Lower leg skin (tissue), 4 donors: ENCODE measurements around the gene ATP5PB. TPM values are rescaled to one million over a fixed set of nuclear protein-coding genes. Genes with fewer than 3 reads are reported as not detected.
A peak's percentile ranks its signal among the peaks of the same experiment; 100 is the strongest.

ENCODE experiments used
- DNase-seq, 2 donors: peaks; one replicate each; pipeline ENCODE4 v3.0.0-alpha.2; 2019; ENCODE audit warnings: low spot score in 2 of 2
- H3K4me3 ChIP-seq: fragments of 200-600 bp; sonication (generic); 2 replicates; pipeline ENCODE4 v1.5.1; 2017; ENCODE audit warnings: mild to moderate bottlenecking, low read depth; ENCODE audit not compliant: poor library complexity, severe bottlenecking
- POLR2A ChIP-seq, 2 donors: fragments of 450-650 bp; IDR thresholded peaks; one replicate each; pipeline ENCODE4 v1.6.1; 2016 to 2017; ENCODE audit warnings: antibody characterized with exemption in 2 of 2, mild to moderate bottlenecking in 1 of 2, moderate library complexity in 1 of 2
- WGBS, 2 donors: methylation state at CpG; one replicate each; pipeline ENCODE4 v1.1.5; 2018; 5-methylcytosine and 5-hydroxymethylcytosine counted together
- intact Hi-C: fragments of 100-400 bp; cut with DNase I; formaldehyde crosslinking; loops from one replicate; pipeline ENCODE4 v1.15.0; 2023; ENCODE audit warnings: low total_unique reads
- total RNA-seq, 4 donors: library from RNA; depleted of rRNA; stranded (reverse); fragments of >200 nt; gene quantifications; one replicate each; pipeline ENCODE4 v1.1.0, GENCODE V29; 2016
- TF ChIP-seq, protein P1 (sequence below), 3 donors: fragments of 450-650 bp; IDR thresholded peaks; one replicate each; pipeline ENCODE4 v1.5.1; 2016; ENCODE audit warnings: antibody characterized with exemption in 3 of 3, mild to moderate bottlenecking in 3 of 3, moderate library complexity in 2 of 3

ATP5PB gene
- total RNA-seq, 4 donors from 2014 or later: 113 to 219 (median 153) TPM

DNA sequence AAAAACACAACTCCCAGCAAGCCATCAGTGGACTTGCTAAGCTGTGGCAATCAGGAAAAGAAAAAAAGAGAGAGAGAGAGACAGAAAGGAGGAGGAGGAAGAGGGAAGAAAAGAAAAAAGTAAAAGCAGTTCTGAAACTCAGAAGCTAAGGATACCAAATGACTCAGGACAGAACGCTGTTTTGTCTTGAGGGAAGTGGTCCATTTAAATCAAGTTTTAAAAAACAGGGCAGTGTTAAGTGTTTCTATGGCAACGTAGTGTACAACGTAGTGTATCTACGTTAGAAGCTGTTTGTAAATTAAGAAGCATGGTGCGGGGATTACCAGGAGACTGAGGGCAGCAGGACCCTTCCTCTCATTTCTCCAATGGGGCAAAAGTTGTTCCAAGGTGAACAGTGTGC is 48.3 kb downstream of the ATP5PB start:
- TF ChIP-seq, protein P1, sequence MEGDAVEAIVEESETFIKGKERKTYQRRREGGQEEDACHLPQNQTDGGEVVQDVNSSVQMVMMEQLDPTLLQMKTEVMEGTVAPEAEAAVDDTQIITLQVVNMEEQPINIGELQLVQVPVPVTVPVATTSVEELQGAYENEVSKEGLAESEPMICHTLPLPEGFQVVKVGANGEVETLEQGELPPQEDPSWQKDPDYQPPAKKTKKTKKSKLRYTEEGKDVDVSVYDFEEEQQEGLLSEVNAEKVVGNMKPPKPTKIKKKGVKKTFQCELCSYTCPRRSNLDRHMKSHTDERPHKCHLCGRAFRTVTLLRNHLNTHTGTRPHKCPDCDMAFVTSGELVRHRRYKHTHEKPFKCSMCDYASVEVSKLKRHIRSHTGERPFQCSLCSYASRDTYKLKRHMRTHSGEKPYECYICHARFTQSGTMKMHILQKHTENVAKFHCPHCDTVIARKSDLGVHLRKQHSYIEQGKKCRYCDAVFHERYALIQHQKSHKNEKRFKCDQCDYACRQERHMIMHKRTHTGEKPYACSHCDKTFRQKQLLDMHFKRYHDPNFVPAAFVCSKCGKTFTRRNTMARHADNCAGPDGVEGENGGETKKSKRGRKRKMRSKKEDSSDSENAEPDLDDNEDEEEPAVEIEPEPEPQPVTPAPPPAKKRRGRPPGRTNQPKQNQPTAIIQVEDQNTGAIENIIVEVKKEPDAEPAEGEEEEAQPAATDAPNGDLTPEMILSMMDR (IDR thresholded peaks at IDR 0.05): no peak
- no peak for TF ChIP-seq POLR2A (IDR thresholded peaks at IDR 0.05)
- no peak for DNase-seq
- WGBS, 2 donors: 60 to 62% methylated on average over 5 of the region's 5 CpGs
- no peak overlapping the region for H3K4me3 ChIP-seq
- intact Hi-C loops: no loop called here

DNA sequence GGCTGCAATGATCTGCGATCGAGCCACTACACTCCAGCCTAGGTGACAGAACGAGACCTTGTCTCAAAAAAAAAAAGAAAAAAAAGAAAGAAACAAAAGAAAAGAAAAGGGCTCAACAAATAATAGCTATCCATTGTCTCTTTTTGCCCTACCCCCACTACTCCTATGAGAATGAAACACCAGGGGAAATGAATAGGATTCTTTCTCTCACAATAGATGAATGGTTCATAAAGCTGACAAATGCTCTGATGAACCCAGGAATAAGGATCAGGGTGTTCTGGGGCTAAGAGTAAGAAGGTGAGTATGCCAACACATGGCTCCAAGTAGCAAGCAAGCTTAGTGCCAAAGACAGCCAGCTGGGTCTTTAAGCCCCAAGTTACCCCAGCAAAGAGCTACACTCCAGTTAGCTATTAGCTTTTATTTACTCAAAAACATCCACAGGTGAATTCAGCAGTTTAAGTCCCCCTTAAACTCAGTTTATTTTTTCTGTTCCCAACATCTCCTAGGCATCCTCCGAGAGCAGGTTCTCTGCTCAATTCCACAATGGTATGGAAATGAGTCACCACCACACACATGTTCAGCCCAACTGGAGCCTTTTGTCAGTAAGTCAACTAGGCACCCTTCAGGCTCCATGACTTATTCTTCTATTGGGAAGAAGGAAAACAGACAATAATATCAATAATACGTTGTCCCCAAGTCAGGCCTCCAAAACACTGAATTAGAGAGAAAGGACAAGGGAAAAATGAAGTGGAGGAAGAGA is 49.9 kb downstream of the ATP5PB start:
- no peak overlapping the region for H3K4me3 ChIP-seq
- no peak for DNase-seq
- WGBS, 2 donors: 83 to 89% methylated on average over 5 of the region's 5 CpGs
- TF ChIP-seq POLR2A (IDR thresholded peaks at IDR 0.05): no peak
- TF ChIP-seq, protein P1 (IDR thresholded peaks at IDR 0.05): no peak
- intact Hi-C loops: no loop called here

DNA sequence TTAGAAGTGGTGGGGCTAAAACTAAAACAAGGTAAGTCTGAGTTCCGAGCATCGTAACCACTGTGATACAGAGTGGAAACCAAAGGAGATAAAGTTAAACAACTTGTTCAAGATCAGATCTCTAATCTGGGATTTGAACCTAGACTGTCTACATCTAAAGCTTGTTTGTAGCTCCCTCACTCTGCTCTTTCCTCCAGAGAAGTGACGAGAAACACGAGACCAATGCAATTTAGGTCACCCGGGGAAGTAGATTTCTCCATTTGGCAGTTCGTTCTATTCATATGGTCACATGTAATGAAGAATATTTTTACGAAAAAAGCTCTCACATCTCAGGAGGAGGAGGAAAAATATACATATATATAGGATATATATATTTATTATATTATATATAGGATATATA is 52.4 kb downstream of the ATP5PB start:
- TF ChIP-seq, protein P1 (IDR thresholded peaks at IDR 0.05): no peak
- no peak for TF ChIP-seq POLR2A (IDR thresholded peaks at IDR 0.05)
- whole genome bisulfite sequencing, 2 donors: 68 to 76% methylated on average over 7 of the region's 7 CpGs
- DNase-seq: no peak
- intact Hi-C loops: loop anchor here (10.0 kb wide), 1 partner anchor 153 kb away; no protein-coding TSS in a partner anchor
- no peak overlapping the region for H3K4me3 ChIP-seq

DNA sequence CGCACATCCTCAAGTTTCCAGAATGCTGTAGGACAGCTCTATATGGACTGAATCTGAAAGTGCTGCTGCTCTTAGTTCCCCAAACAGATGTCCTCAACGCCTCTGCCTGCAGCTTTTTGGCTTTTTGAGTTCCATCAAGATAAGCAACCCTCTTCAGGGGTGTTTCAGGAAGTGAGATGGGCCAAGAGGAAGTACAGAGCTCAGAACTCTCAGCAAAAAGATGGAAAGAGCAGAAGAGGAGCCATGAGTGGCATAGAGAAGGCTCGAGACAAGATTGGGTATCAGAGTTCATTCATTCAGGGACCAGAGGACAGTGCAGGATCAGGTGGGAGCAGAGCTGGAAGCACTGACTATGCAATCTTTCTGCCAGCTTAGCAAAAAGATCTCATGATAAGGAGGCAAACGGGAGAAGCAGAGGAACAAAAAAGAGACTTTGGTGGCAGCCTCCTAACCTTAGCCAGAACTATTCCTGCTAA is 54.4 kb downstream of the ATP5PB start, which contains the start of the genes ADORA3 and TMIGD3:
ADORA3 (minus strand) TSS at position 49 of the 476 bp plus-strand sequence. CDS start 279 bp downstream, outside the sequence.
TMIGD3 (minus strand) TSS at position 49 of the 476 bp plus-strand sequence. CDS start 279 bp downstream, outside the sequence.
- intact Hi-C loops: loop anchor here (10.0 kb wide), 1 partner anchor 151 kb away; no protein-coding TSS in a partner anchor
- no peak for DNase-seq
- peak within 1 kb of the TSS; percentile 10 for H3K4me3 ChIP-seq
- 65 to 66% methylated on average over 4 of the region's 4 CpGs for WGBS, 2 donors
- TF ChIP-seq, protein P1 (IDR thresholded peaks at IDR 0.05): no peak
- no peak for TF ChIP-seq POLR2A (IDR thresholded peaks at IDR 0.05)

DNA sequence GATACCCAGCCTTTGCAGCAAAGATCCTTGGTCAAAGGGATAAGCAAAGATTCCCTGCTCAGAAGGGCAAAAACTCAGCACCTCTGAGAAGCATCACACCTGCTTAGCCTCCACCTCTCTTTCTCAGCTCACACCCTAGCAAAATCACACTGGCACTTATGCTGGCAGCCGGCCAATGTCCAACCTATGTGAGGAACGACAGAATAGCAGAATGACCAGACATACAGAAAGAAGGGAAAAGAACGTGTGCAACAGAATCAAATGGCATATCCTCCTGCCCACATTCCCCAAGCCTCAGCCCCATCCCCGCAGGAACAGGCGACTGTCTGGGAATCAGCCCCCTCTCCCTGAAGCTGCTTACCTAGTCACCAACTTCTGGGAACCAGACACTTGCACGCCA is 54.8 kb downstream of the ATP5PB start:
- WGBS, 2 donors: 74 to 76% methylated on average over 6 of the region's 6 CpGs
- intact Hi-C loops: loop anchor here (10.0 kb wide), 1 partner anchor 151 kb away; no protein-coding TSS in a partner anchor
- no peak for DNase-seq
- H3K4me3 ChIP-seq: no peak overlapping the region
- no peak for TF ChIP-seq POLR2A (IDR thresholded peaks at IDR 0.05)
- TF ChIP-seq, protein P1 (IDR thresholded peaks at IDR 0.05): no peak
